GM13977 (cell line): Measurements from ENCODE around the gene ATP7B.

Source experiments
- DNase-seq: peaks from one replicate; pipeline ENCODE4 v3.0.0; 2012; ENCODE audit warnings: low spot score
- CTCF ChIP-seq: IDR thresholded peaks from 2 replicates; pipeline ENCODE4 v1.5.1; 2012; ENCODE audit warnings: mild to moderate bottlenecking, control low read depth; ENCODE audit not compliant: insufficient read depth; ENCODE audit errors: extremely low read depth, missing control alignments
- in situ Hi-C: fragments of 300-500 bp; cut with MboI; formaldehyde crosslinking; loops from one replicate; pipeline ENCODE4 v1.12.0; 2022; ENCODE audit warnings: low sequenced_read_pairs, low pct_unique_long_range_greater_than_20kb, mixed read lengths, inconsistent platforms; ENCODE audit not compliant: unreplicated experiment

Gene ATP7B

GRCh38 chr13:51974482-51974881 lies 36.8 kb downstream of the ATP7B start:
- no peak for TF ChIP-seq CTCF
- in situ Hi-C loops = no loop called here
- no peak for DNase-seq

GRCh38 chr13:51971520-51972426 lies 39.5 kb downstream of the ATP7B start:
- TF ChIP-seq CTCF = no peak
- no peak for DNase-seq
- in situ Hi-C loops = no loop called here

GRCh38 chr13:51970349-51970748 lies 40.9 kb downstream of the ATP7B start:
- DNase-seq = no peak
- no peak for TF ChIP-seq CTCF
- in situ Hi-C loops = no loop called here

GRCh38 chr13:51967482-51968446 lies 43.5 kb downstream of the ATP7B start:
- in situ Hi-C loops = no loop called here
- no peak for TF ChIP-seq CTCF
- no peak for DNase-seq

- in situ Hi-C loops = no loop called here
- TF ChIP-seq CTCF = no peak
- no peak for DNase-seq
Observed at GRCh38 chr13:51966186-51966585, 45.1 kb downstream of the ATP7B start.
